Natural killer cell (primary cell): Measurements from ENCODE around the gene PSKH1. TPM values are rescaled to one million over a fixed set of nuclear protein-coding genes. Genes with fewer than 3 reads are reported as not detected.

Experiments
- ATAC-seq, 3 donors: fragments of 150-1000 bp in 2 of 3; fragments of 200-7000 bp in 1 of 3; cut with Tn5 transposase; 1 replicate in 1 of 3; 2 replicates in 2 of 3; pipeline ENCODE4 v1.10.0; 2021; ENCODE audit warnings: mild to moderate bottlenecking in 2 of 3, moderate library complexity in 2 of 3
- DNase-seq, 2 donors: peaks; one replicate each; pipeline versions ENCODE4 v3.0.0 to v3.0.0-alpha.2; 2013 to 2021; ENCODE audit warnings: mixed read lengths in 1 of 2
- H3K27ac ChIP-seq: one replicate; pipeline ENCODE4 v1.5.1; 2013; ENCODE audit warnings: mild to moderate bottlenecking, low read length
- H3K27me3 ChIP-seq: one replicate; pipeline ENCODE4 v1.6.1; 2013; ENCODE audit warnings: low read length; ENCODE audit not compliant: control insufficient read depth, insufficient read depth
- H3K36me3 ChIP-seq: one replicate; pipeline ENCODE4 v1.6.1; 2013; ENCODE audit warnings: low read length; ENCODE audit not compliant: control insufficient read depth, insufficient read depth
- H3K4me1 ChIP-seq: one replicate; pipeline ENCODE4 v1.6.1; 2013; ENCODE audit warnings: low read length; ENCODE audit not compliant: control insufficient read depth, insufficient read depth
- H3K4me3 ChIP-seq: one replicate; pipeline ENCODE4 v1.5.1; 2013; ENCODE audit warnings: low read length
- H3K9me3 ChIP-seq: one replicate; pipeline ENCODE4 v1.6.1; 2013; ENCODE audit warnings: low read length; ENCODE audit not compliant: control insufficient read depth, insufficient read depth
- H3K27ac Mint-ChIP-seq, 2 donors: one replicate each; pipeline ENCODE4 v1.8.0; 2022; ENCODE audit warnings: mild to moderate bottlenecking in 2 of 2, mixed read lengths in 2 of 2, moderate library complexity in 1 of 2
- H3K27me3 Mint-ChIP-seq, 2 donors: one replicate each; pipeline ENCODE4 v1.8.0; 2022; ENCODE audit warnings: low read depth in 2 of 2, mixed read lengths in 2 of 2
- H3K36me3 Mint-ChIP-seq: one replicate; pipeline ENCODE4 v1.8.0; 2022; ENCODE audit warnings: mixed read lengths
- H3K4me1 Mint-ChIP-seq, 2 donors: one replicate each; pipeline ENCODE4 v1.8.0; 2022; ENCODE audit warnings: mixed read lengths in 2 of 2
- H3K4me3 Mint-ChIP-seq: one replicate; pipeline ENCODE4 v1.8.0; 2022; ENCODE audit warnings: mild to moderate bottlenecking, moderate library complexity, mixed read lengths
- H3K9me3 Mint-ChIP-seq, 2 donors: one replicate each; pipeline ENCODE4 v1.8.0; 2022; ENCODE audit warnings: mixed read lengths in 2 of 2
- WGBS: methylation state at CpG from one replicate; pipeline ENCODE4 v1.1.7; 2013; ENCODE audit warnings: missing lambda C conversion rate; ENCODE audit not compliant: insufficient coverage; 5-methylcytosine and 5-hydroxymethylcytosine counted together
- intact Hi-C: fragments of 100-400 bp; cut with micrococcal nuclease; formaldehyde crosslinking; loops from one replicate; pipeline ENCODE4 v1.14.2; 2022
- total RNA-seq, 4 donors: library from RNA; stranded (reverse); fragments of 120-200 nt in 1 of 4; gene quantifications; one replicate each; pipeline versions ENCODE4 v1.2.3 to v1.2.4, GENCODE V29; 2013 to 2022
- TF ChIP-seq, protein P1 (sequence below): fragments of 200-600 bp; IDR thresholded peaks from one replicate; pipeline ENCODE4 v1.8.0; 2022; ENCODE audit warnings: antibody characterized with exemption

The PSKH1 gene
- total RNA-seq, 3 donors from 2014 or later (not counting 1 experiment from before 2014, with no cell fraction given): 16.8 to 24.7 (median 19.5) TPM

DNA sequence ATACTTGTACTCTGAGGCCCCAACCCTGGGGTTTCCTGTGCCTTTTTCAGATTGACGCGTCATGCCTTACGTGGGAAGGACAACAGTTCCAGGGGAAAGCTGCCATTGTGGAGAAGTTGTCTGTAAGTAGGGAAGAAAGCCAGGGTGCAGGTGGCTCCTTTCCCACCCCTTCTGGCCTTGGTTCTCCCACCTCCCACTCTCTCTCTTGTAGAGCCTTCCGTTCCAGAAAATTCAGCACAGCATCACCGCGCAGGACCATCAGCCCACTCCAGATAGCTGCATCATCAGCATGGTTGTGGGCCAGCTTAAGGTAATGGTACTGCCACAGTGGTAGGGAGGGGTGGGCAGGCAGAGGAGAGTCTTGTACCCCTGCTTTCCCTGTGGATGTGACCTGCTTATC lies 24.8 kb upstream of the PSKH1 start:
- Mint-ChIP-seq H3K27ac (no peak overlapping the region), H3K4me3 (no peak overlapping the region), H3K27me3 (no peaks in the 10 kb centered on the region), H3K36me3 (no peaks in the 10 kb centered on the region), H3K9me3 (no peaks in the 10 kb centered on the region), H3K4me1 (peaks cover 0 to 8% of the 10 kb centered on the region in 2 donors)
- intact Hi-C loops: no loop called here
- TF ChIP-seq, protein P1, sequence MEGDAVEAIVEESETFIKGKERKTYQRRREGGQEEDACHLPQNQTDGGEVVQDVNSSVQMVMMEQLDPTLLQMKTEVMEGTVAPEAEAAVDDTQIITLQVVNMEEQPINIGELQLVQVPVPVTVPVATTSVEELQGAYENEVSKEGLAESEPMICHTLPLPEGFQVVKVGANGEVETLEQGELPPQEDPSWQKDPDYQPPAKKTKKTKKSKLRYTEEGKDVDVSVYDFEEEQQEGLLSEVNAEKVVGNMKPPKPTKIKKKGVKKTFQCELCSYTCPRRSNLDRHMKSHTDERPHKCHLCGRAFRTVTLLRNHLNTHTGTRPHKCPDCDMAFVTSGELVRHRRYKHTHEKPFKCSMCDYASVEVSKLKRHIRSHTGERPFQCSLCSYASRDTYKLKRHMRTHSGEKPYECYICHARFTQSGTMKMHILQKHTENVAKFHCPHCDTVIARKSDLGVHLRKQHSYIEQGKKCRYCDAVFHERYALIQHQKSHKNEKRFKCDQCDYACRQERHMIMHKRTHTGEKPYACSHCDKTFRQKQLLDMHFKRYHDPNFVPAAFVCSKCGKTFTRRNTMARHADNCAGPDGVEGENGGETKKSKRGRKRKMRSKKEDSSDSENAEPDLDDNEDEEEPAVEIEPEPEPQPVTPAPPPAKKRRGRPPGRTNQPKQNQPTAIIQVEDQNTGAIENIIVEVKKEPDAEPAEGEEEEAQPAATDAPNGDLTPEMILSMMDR: no peak
- no peak for ATAC-seq
- 95% methylated on average over 5 of the region's 6 CpGs for WGBS
- Histone ChIP-seq H3K27ac (no peak overlapping the region), H3K4me1 (peaks cover 11% of the 10 kb centered on the region), H3K27me3 (no peaks in the 10 kb centered on the region), H3K36me3 (peaks cover 11% of the 10 kb centered on the region), H3K4me3 (no peak overlapping the region), H3K9me3 (no peaks in the 10 kb centered on the region)
- DNase-seq: no peak

DNA sequence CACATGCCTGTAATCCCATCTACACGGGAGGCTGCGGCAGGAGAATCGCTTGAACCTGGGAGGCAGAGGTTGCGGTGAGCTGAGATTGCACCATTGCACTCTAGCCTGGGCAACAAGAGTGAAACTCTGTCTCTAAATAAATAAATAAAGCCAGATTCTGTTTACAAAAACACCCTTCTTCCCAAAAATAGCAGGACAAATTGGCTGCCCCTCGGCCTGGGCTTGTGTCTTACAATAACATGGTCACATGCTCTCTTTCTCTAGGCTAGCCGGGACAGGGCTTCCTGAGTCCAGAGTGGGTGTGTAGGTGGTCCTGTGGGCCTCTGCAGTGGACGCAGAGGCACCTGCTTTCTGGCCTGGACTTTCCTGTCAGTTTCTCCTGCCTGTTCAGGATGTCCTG lies 23.4 kb upstream of the PSKH1 start:
- Mint-ChIP-seq H3K4me3 (no peak overlapping the region), H3K9me3 (no peaks in the 10 kb centered on the region), H3K27me3 (no peaks in the 10 kb centered on the region), H3K27ac (no peak overlapping the region), H3K4me1 (peaks cover 12 to 21% of the 10 kb centered on the region in 2 donors), H3K36me3 (no peaks in the 10 kb centered on the region)
- Histone ChIP-seq H3K27me3 (no peaks in the 10 kb centered on the region), H3K36me3 (peaks cover 11% of the 10 kb centered on the region), H3K27ac (no peak overlapping the region), H3K9me3 (no peaks in the 10 kb centered on the region), H3K4me3 (no peak overlapping the region), H3K4me1 (peaks cover 24% of the 10 kb centered on the region)
- intact Hi-C loops: no loop called here
- TF ChIP-seq, protein P1: no peak
- WGBS: 97% methylated on average over 7 of the region's 7 CpGs
- ATAC-seq: no peak
- no peak for DNase-seq

DNA sequence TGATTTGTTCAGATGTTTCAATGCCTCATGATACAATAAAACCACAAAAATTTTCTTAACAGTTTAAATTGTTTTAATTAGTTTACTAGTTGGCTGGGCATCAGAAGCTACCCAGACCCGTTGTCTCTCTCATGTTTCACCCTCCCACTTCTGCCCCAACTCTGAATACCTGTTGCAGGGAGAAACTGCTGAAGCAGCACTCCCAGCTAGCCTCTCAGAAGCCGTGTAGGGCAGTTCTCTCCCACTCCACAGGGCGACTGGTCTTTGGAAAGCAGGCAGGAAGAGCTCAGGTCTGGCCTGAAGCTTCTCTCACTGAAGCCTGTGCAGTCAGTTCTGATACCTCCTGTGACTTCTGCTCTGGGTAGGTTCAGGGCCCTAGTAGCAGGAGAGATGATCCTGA lies 21.8 kb upstream of the PSKH1 start:
- 92% methylated on average over 3 of the region's 3 CpGs for WGBS
- Mint-ChIP-seq H3K27ac (peak overlapping the region; percentile 90), H3K9me3 (no peaks in the 10 kb centered on the region), H3K4me3 (no peak overlapping the region), H3K27me3 (no peaks in the 10 kb centered on the region), H3K4me1 (peaks cover 27 to 37% of the 10 kb centered on the region in 2 donors), H3K36me3 (no peaks in the 10 kb centered on the region)
- Histone ChIP-seq H3K4me1 (peaks cover 24% of the 10 kb centered on the region), H3K4me3 (no peak overlapping the region), H3K9me3 (no peaks in the 10 kb centered on the region), H3K27me3 (no peaks in the 10 kb centered on the region), H3K36me3 (peaks cover 13% of the 10 kb centered on the region), H3K27ac (no peak overlapping the region)
- ATAC-seq (no peak), DNase-seq (no peak)
- intact Hi-C loops: no loop called here
- TF ChIP-seq, protein P1: no peak

DNA sequence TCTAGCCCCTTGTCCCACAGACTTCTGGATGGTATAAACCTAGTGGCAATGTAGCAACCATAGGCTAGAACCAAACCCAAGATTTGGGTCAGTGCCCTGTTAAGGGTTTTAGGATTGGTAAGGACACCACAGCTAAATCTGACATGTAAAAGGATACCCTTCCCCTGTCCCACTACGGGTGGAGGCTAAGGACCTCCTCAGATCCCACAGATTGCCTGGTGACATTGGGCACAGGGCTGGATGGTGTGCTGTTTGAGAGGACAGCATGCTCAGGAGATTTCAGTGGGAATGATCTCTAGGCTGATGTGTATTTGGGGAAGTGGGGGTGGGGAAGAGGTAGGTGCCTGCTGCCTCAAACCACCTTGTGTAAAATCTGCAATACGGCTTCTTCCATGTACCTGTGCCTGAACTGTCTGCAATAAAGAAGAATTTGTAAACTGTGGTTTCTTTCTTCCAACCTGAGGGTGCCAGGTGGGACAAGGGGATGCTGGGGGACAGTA lies 20.9 kb upstream of the PSKH1 start:
- Histone ChIP-seq H3K27ac (peak overlapping the region; percentile 86), H3K27me3 (no peaks in the 10 kb centered on the region), H3K9me3 (no peaks in the 10 kb centered on the region), H3K4me3 (peak overlapping the region; percentile 89), H3K36me3 (peaks cover 22% of the 10 kb centered on the region), H3K4me1 (peaks cover 24% of the 10 kb centered on the region)
- DNase-seq (peak in 1 of 2 donors; percentile 28), ATAC-seq (no peak)
- WGBS: 73% methylated on average over 2 of the region's 2 CpGs
- Mint-ChIP-seq H3K4me1 (peaks cover 27 to 37% of the 10 kb centered on the region in 2 donors), H3K27ac (peak overlapping the region; percentile 90), H3K9me3 (no peaks in the 10 kb centered on the region), H3K27me3 (no peaks in the 10 kb centered on the region), H3K36me3 (no peaks in the 10 kb centered on the region), H3K4me3 (peak overlapping the region; percentile 92)
- TF ChIP-seq, protein P1: no peak
- intact Hi-C loops: loop anchor here (2.0 kb wide), 2 partner anchors 21 to 25 kb away; partner anchors contain the start of genes CENPT, NUTF2 and PSKH1
